NT2/D1 (cell line): ENCODE data around the gene ARPP19.

ENCODE experiments used
- SUZ12 ChIP-seq: IDR thresholded peaks from 2 replicates; pipeline ENCODE4 v1.6.1; 2011; ENCODE audit not compliant: insufficient read length, insufficient read depth; ENCODE audit errors: extremely low read depth
- YY1 ChIP-seq: IDR thresholded peaks from 2 replicates; pipeline ENCODE4 v1.6.1; 2011; ENCODE audit not compliant: insufficient read length, insufficient read depth
- ZNF274 ChIP-seq: IDR thresholded peaks from 2 replicates; pipeline ENCODE4 v1.6.1; 2011; ENCODE audit warnings: mild to moderate bottlenecking, low read depth, low read length

GRCh38 chr15:52523647-52524046 is 45.2 kb downstream of the ARPP19 start:
- TF ChIP-seq YY1 (no peak), SUZ12 (no peak), ZNF274 (no peak)
